ENCODE data around the gene MAP3K7CL. TPM values are rescaled to one million over a fixed set of nuclear protein-coding genes. Genes with fewer than 3 reads are reported as not detected.

The MAP3K7CL gene
- total RNA-seq, 1 donor from 2014 or later = 11.4 TPM

- H3K4me3 Mint-ChIP-seq = no peak overlapping the region
- H3K4me1 Mint-ChIP-seq = peaks cover 23% of the 10 kb centered on the region
- DNase-seq (no peak), ATAC-seq (ENCODE audit: low read depth) (no peak)
- no peak for TF ChIP-seq CTCF (IDR thresholded peaks at IDR 0.05)
- intact Hi-C loops (cut with micrococcal nuclease) = no loop called here
- H3K36me3 Mint-ChIP-seq (ENCODE audit: low read depth) = no peaks in the 10 kb centered on the region
- H3K9me3 Mint-ChIP-seq = no peaks in the 10 kb centered on the region
- ChIA-PET CTCF (no interaction called here), POLR2A (interaction anchor here (1.2 to 2.5 kb wide), 3 partner anchors 13 to 90 kb away, joined by 5 to 24 read pairs (median 9); partner anchors contain the start of gene BACH1)
- H3K27me3 Mint-ChIP-seq = no peaks in the 10 kb centered on the region
- no peak overlapping the region for H3K27ac Mint-ChIP-seq
Measured at GRCh38 chr21:29209696-29210095, 79.3 kb downstream of the MAP3K7CL start.

GRCh38 chr21:29211205-29211604 is 80.8 kb downstream of the MAP3K7CL start:
- no peak overlapping the region for H3K27ac Mint-ChIP-seq
- intact Hi-C loops (cut with micrococcal nuclease) = no loop called here
- H3K9me3 Mint-ChIP-seq = no peaks in the 10 kb centered on the region
- POLR2A ChIA-PET = no interaction called here
- no peak for DNase-seq
- ATAC-seq (ENCODE audit: low read depth) = no peak
- no peak overlapping the region for H3K4me3 Mint-ChIP-seq
- peaks cover 20% of the 10 kb centered on the region for H3K4me1 Mint-ChIP-seq
- TF ChIP-seq CTCF (IDR thresholded peaks at IDR 0.05) = no peak
- CTCF ChIA-PET = no interaction called here
- no peaks in the 10 kb centered on the region for H3K27me3 Mint-ChIP-seq
- H3K36me3 Mint-ChIP-seq (ENCODE audit: low read depth) = no peaks in the 10 kb centered on the region

- H3K27me3 Mint-ChIP-seq = no peaks in the 10 kb centered on the region
- H3K9me3 Mint-ChIP-seq = no peaks in the 10 kb centered on the region
- ATAC-seq (ENCODE audit: low read depth) (no peak), DNase-seq (no peak)
- ChIA-PET POLR2A (interaction anchor here (0.6 to 0.7 kb wide), 2 partner anchors 13 to 19 kb away, joined by 3 to 4 read pairs; no protein-coding TSS in a partner anchor), CTCF (no interaction called here)
- H3K4me1 Mint-ChIP-seq = peaks cover 16% of the 10 kb centered on the region
- H3K27ac Mint-ChIP-seq = no peak overlapping the region
- intact Hi-C loops (cut with micrococcal nuclease) = no loop called here
- H3K4me3 Mint-ChIP-seq = no peak overlapping the region
- H3K36me3 Mint-ChIP-seq (ENCODE audit: low read depth) = no peaks in the 10 kb centered on the region
- no peak for TF ChIP-seq CTCF (IDR thresholded peaks at IDR 0.05)
Measured at GRCh38 chr21:29212446-29212845, 82.0 kb downstream of the MAP3K7CL start.

- no peak for TF ChIP-seq CTCF (IDR thresholded peaks at IDR 0.05)
- POLR2A ChIA-PET = no interaction called here
- no peak for DNase-seq
- Mint-ChIP-seq H3K9me3 (no peaks in the 10 kb centered on the region), H3K4me3 (no peak overlapping the region), H3K27me3 (no peaks in the 10 kb centered on the region), H3K36me3 (ENCODE audit: low read depth) (no peaks in the 10 kb centered on the region), H3K27ac (no peak overlapping the region), H3K4me1 (peaks cover 5% of the 10 kb centered on the region)
- ATAC-seq (ENCODE audit: low read depth) = no peak
- intact Hi-C loops (cut with micrococcal nuclease) = no loop called here
- CTCF ChIA-PET = no interaction called here
Measured at GRCh38 chr21:29213513-29214385, 83.3 kb downstream of the MAP3K7CL start.

GRCh38 chr21:29215709-29216108 is 85.3 kb downstream of the MAP3K7CL start:
- CTCF ChIA-PET = no interaction called here
- TF ChIP-seq CTCF (IDR thresholded peaks at IDR 0.05) = no peak
- no peak overlapping the region for H3K27ac Mint-ChIP-seq

More at GRCh38 chr21:29215709-29216108, 85.3 kb downstream of the MAP3K7CL start:
- intact Hi-C loops (cut with micrococcal nuclease) = no loop called here
- ATAC-seq (ENCODE audit: low read depth) (no peak), DNase-seq (no peak)
- H3K4me1 Mint-ChIP-seq = no peaks in the 10 kb centered on the region
- H3K4me3 Mint-ChIP-seq = no peak overlapping the region
- H3K27me3 Mint-ChIP-seq = no peaks in the 10 kb centered on the region
- no peaks in the 10 kb centered on the region for H3K36me3 Mint-ChIP-seq (ENCODE audit: low read depth)
- no peaks in the 10 kb centered on the region for H3K9me3 Mint-ChIP-seq
- POLR2A ChIA-PET = no interaction called here
